HepG2 (cell line): ENCODE measurements around the gene HES7. TPM values are rescaled to one million over a fixed set of nuclear protein-coding genes. Genes with fewer than 3 reads are reported as not detected.

Experiments used
- ELF1 ChIP-seq: sonication (generic); formaldehyde crosslinking; IDR thresholded peaks from 2 replicates; pipeline ENCODE4 v1.4.0; 2020; ENCODE audit warnings: missing genetic modification reagents
- HNF1A ChIP-seq, 2 experiments: sonication (generic) in 1 of 2; formaldehyde crosslinking in 1 of 2; IDR thresholded peaks; 2 replicates each; pipeline versions ENCODE4 v1.4.0 to v1.6.1; 2016 to 2020; ENCODE audit warnings: borderline replicate concordance in 1 of 2, low read depth in 1 of 2, mild to moderate bottlenecking in 1 of 2, missing genetic modification reagents in 1 of 2
- HNF1B ChIP-seq: sonication (generic); formaldehyde crosslinking; IDR thresholded peaks from 2 replicates; pipeline ENCODE4 v1.5.1; 2020; ENCODE audit warnings: mild to moderate bottlenecking, moderate library complexity, missing genetic modification reagents
- MAF1 ChIP-seq: sonication (generic); formaldehyde crosslinking; IDR thresholded peaks from 2 replicates; pipeline ENCODE4 v1.5.0; 2020; ENCODE audit warnings: missing genetic modification reagents, borderline replicate concordance
- PTBP1 ChIP-seq: fragments of 200-400 bp; formaldehyde crosslinking; IDR thresholded peaks from 2 replicates; pipeline ENCODE4 v1.6.1; 2018; ENCODE audit warnings: low read length, low read depth; ENCODE audit not compliant: poor library complexity, severe bottlenecking
- RBM22 ChIP-seq: fragments of 200-400 bp; formaldehyde crosslinking; optimal IDR thresholded peaks from 2 replicates; pipeline ENCODE3; 2017; ENCODE audit warnings: mild to moderate bottlenecking, low read length, moderate library complexity
- SAP130 ChIP-seq: IDR thresholded peaks from 2 replicates; pipeline ENCODE4 v1.6.1; 2016; ENCODE audit warnings: low read depth
- SP5 ChIP-seq: IDR thresholded peaks from 2 replicates; pipeline ENCODE4 v1.6.1; 2016; ENCODE audit warnings: low read depth, borderline replicate concordance
- ZFP91 ChIP-seq: sonication (generic); formaldehyde crosslinking; IDR thresholded peaks from 2 replicates; pipeline ENCODE4 v1.9.0; 2022; ENCODE audit warnings: missing genetic modification reagents, mild to moderate bottlenecking, borderline replicate concordance
- ZFX ChIP-seq: sonication (generic); formaldehyde crosslinking; IDR thresholded peaks from 2 replicates; pipeline ENCODE4 v1.4.0; 2020; ENCODE audit warnings: mild to moderate bottlenecking, low read depth, missing genetic modification reagents, moderate library complexity
- ZKSCAN8 ChIP-seq: IDR thresholded peaks from 2 replicates; pipeline ENCODE4 v1.6.1; 2016; ENCODE audit warnings: borderline replicate concordance, missing genetic modification reagents, missing compliant biosample characterization
- ZMAT3 ChIP-seq: sonication (generic); formaldehyde crosslinking; conservative IDR thresholded peaks from 2 replicates; pipeline ENCODE4 v1.7.0; 2021; ENCODE audit warnings: missing genetic modification reagents
- ZNF609 ChIP-seq: sonication (generic); formaldehyde crosslinking; IDR thresholded peaks from 2 replicates; pipeline ENCODE4 v1.4.0; 2020; ENCODE audit warnings: mild to moderate bottlenecking, missing genetic modification reagents, borderline replicate concordance
- ZSCAN22 ChIP-seq: sonication (generic); formaldehyde crosslinking; IDR thresholded peaks from 2 replicates; pipeline ENCODE4 v1.4.0; 2020; ENCODE audit warnings: mild to moderate bottlenecking, missing genetic modification reagents
- ZSCAN25 ChIP-seq: sonication (generic); formaldehyde crosslinking; IDR thresholded peaks from 2 replicates; pipeline ENCODE4 v1.8.0; 2022; ENCODE audit warnings: mild to moderate bottlenecking, missing genetic modification reagents
- polyA plus RNA-seq, 8 experiments: library from polyadenylated mRNA; depleted of rRNA in 3 of 8; stranded (reverse) in 7 of 8; unstranded in 1 of 8; fragments of >200 nt; fragmentation: Illumina TruSeq in 4 of 8; extraction: Trizol in 4 of 8; gene quantifications; 2 replicates each; pipeline versions ENCODE4 v1.2.1 to v1.2.3, GENCODE V29; 2011 to 2016; ENCODE audit warnings: low read depth in 4 of 8, missing spikeins in 1 of 8, mixed read lengths in 1 of 8; ENCODE audit not compliant: insufficient read depth in 1 of 8
- total RNA-seq, 5 experiments: library from RNA; depleted of rRNA; stranded (reverse); fragments of >200 nt; fragmentation: Illumina TruSeq; extraction: Trizol; gene quantifications; 2 replicates each; pipeline ENCODE4 v1.2.3, GENCODE V29; 2016; ENCODE audit warnings: low read depth in 1 of 5

The HES7 gene
- total and polyA plus RNA-seq, 2 of the 13 experiments (the other 11 are each of a cell fraction or from before 2014, with no cell fraction given) = not detected

- TF ChIP-seq ZNF609 (CRISPR knock-in tag) = no peak
- TF ChIP-seq PTBP1 = no peak
- no peak for TF ChIP-seq ZMAT3
- TF ChIP-seq SAP130 = peak; percentile 50
- TF ChIP-seq ZSCAN25 (CRISPR knock-in tag) = 0 out of 2 replicates have a peak, but pooled peaks have one; percentile 18
- TF ChIP-seq MAF1 (CRISPR knock-in tag) = peak; percentile 91
- TF ChIP-seq HNF1A (IDR thresholded peaks at IDR 0.05; ENCODE audit: low read depth) = peak; percentile 34; the same call in 1 of the 2 replicates
- TF ChIP-seq HNF1A (CRISPR knock-in tag; IDR thresholded peaks at IDR 0.05; ENCODE audit: borderline replicate concordance) = no peak
- TF ChIP-seq ZFP91 (CRISPR knock-in tag) = no peak
- peak; percentile 46; the same call in 1 of the 2 replicates for TF ChIP-seq ZKSCAN8 (CRISPR knock-in tag)
- TF ChIP-seq ELF1 (CRISPR knock-in tag) = no peak
- peak; percentile 17; the same call in 1 of the 2 replicates for TF ChIP-seq SP5
- TF ChIP-seq HNF1B (CRISPR knock-in tag) = no peak
- TF ChIP-seq ZFX (CRISPR knock-in tag) = peak; percentile 43; the same call in 1 of the 2 replicates
- 0 out of 2 replicates have a peak, but pooled peaks have one; percentile 24 for TF ChIP-seq ZSCAN22 (CRISPR knock-in tag)
- peak; percentile 84 for TF ChIP-seq RBM22
Observed at GRCh38 chr17:8125154-8125946, 1.4 kb upstream of the HES7 start (continued).
